A673 (cell line): ENCODE results near the gene ARHGAP32. TPM values are rescaled to one million over a fixed set of nuclear protein-coding genes. Genes with fewer than 3 reads are reported as not detected.

Experiments used
- BruUV-seq: library from RNA; stranded (reverse); fragments of 400-500 nt; replicated peaks from 2 replicates; lab custom pipeline; 2021; lab: Mats Ljungman, UMichigan
- CTCF ChIA-PET: fragments of 300-600 bp; sonication (Branson Sonifier 250); formaldehyde crosslinking; loops from one replicate; lab custom pipeline; 2022; ENCODE audit warnings: antibody characterized with exemption; lab: Charles Lee
- POLR2A ChIA-PET: fragments of 300-600 bp; sonication (Branson Sonifier 250); formaldehyde crosslinking; loops from one replicate; lab custom pipeline; 2022; ENCODE audit warnings: antibody characterized with exemption; ENCODE audit not compliant: low non-redundant PET; lab: Charles Lee
- DNase-seq: peaks from one replicate; pipeline ENCODE4 v3.0.0-alpha.2; 2015; ENCODE audit warnings: low spot score
- H3K27ac ChIP-seq: fragments of 200-600 bp; sonication (generic); 2 replicates; pipeline ENCODE4 v1.5.1; 2016; ENCODE audit warnings: mixed run types, low read depth, mild to moderate bottlenecking, mixed read lengths, antibody characterized with exemption, low read length; ENCODE audit not compliant: poor library complexity, severe bottlenecking
- H3K27me3 ChIP-seq: fragments of 200-600 bp; sonication (generic); replicated peaks from 2 replicates; pipeline ENCODE4 v1.6.1; 2017; ENCODE audit warnings: mixed run types, low read depth, mild to moderate bottlenecking, mixed read lengths, antibody characterized with exemption, low read length; ENCODE audit not compliant: insufficient read depth, poor library complexity
- H3K36me3 ChIP-seq: fragments of 200-600 bp; sonication (generic); 2 replicates; pipeline ENCODE4 v1.6.1; 2016; ENCODE audit warnings: mixed run types, mild to moderate bottlenecking, mixed read lengths, antibody characterized with exemption, low read length; ENCODE audit not compliant: insufficient read depth, poor library complexity, severe bottlenecking
- H3K4me1 ChIP-seq: fragments of 200-600 bp; sonication (generic); 2 replicates; pipeline ENCODE4 v1.6.1; 2017; ENCODE audit warnings: mixed run types, mild to moderate bottlenecking, mixed read lengths, antibody characterized with exemption, low read length; ENCODE audit not compliant: insufficient read depth, poor library complexity, severe bottlenecking
- H3K4me3 ChIP-seq: fragments of 200-600 bp; sonication (generic); 2 replicates; pipeline ENCODE4 v1.5.1; 2016; ENCODE audit warnings: low read depth, mixed run types, mild to moderate bottlenecking, mixed read lengths, low read length; ENCODE audit not compliant: poor library complexity, severe bottlenecking
- H3K9me3 ChIP-seq: fragments of 200-600 bp; sonication (generic); 2 replicates; pipeline ENCODE4 v1.6.1; 2016; ENCODE audit warnings: mixed run types, low read depth, mild to moderate bottlenecking, mixed read lengths, antibody characterized with exemption, low read length; ENCODE audit not compliant: poor library complexity, severe bottlenecking
- CTCF ChIP-seq: fragments of 300-800, 200-600 bp; sonication (generic); conservative IDR thresholded peaks from 2 replicates; pipeline ENCODE4 v1.5.1; 2017; ENCODE audit warnings: low read depth, mild to moderate bottlenecking, antibody characterized with exemption, low read length, moderate library complexity, mixed read lengths
- EZH2 ChIP-seq: fragments of 200-600 bp; sonication (generic); IDR thresholded peaks from 2 replicates; pipeline ENCODE4 v1.6.1; 2017; ENCODE audit warnings: borderline replicate concordance, low read depth, mild to moderate bottlenecking, mixed read lengths, antibody characterized with exemption, low read length; ENCODE audit not compliant: poor library complexity, severe bottlenecking
- intact Hi-C: fragments of 100-400 bp; cut with micrococcal nuclease; formaldehyde crosslinking; loops from one replicate; pipeline ENCODE4 v1.10.0; 2022; ENCODE audit not compliant: unreplicated experiment
- total RNA-seq: library from RNA; stranded (reverse); gene quantifications from 2 replicates; pipeline ENCODE4 v1.2.3, GENCODE V29; 2021

Gene ARHGAP32
- total RNA-seq, 1 experiment from 2014 or later = 42.8 TPM

DNA sequence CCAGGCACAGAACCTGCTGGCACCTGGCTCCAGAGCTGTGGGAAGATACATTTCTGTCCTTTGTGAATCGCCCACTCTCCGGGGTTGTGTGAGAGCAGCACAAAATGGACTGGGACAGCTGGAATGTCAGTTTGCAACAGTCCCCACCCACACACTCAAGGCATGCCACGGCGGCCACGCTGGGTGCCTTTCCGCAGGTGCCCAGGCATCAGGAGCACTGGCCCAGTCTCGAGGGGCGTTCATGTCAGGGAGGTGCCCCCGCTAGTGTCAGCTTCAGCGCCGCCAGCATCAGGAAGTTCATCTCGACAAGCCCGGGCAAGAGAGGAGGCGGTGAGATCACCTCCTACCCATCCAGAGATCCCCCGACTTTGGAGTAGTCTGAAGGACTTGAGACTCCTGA lies 251.5 kb downstream of the ARHGAP32 start:
- H3K27ac ChIP-seq = no peak overlapping the region
- BruUV-seq = no TSS peak
- H3K27me3 ChIP-seq = no peaks in the 10 kb centered on the region
- ChIA-PET POLR2A (no interaction called here), CTCF (interaction anchor here (1.9 kb wide), 1 partner anchor 16 kb away, joined by 4 read pairs; no protein-coding TSS in a partner anchor)
- no peak overlapping the region for H3K4me3 ChIP-seq
- no peaks in the 10 kb centered on the region for H3K9me3 ChIP-seq
- H3K36me3 ChIP-seq = no peaks in the 10 kb centered on the region
- intact Hi-C loops = no loop called here
- no peak for TF ChIP-seq CTCF
- no peak for TF ChIP-seq EZH2
- H3K4me1 ChIP-seq = no peaks in the 10 kb centered on the region
- DNase-seq = no peak

DNA sequence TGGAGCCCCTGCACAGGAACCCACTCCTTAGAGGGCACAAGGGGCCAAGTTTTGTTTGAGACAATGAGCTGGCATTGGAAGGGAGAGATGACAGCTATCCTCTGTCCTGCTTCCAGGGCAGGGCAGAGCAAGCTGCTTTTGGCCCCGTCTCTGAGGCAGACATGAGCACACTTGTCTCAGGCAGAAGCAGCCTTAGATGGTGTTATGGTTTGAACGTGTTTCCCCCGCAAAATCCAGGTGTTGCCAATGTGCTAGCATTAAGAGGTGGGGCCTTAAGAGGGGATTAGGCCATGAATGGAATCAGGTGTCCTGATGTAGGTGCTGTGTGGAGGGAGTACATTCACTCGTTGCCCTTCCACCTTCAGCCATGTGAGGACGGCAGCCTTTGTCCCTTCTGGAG lies 252.0 kb downstream of the ARHGAP32 start:
- Histone ChIP-seq H3K4me1 (no peaks in the 10 kb centered on the region), H3K9me3 (no peaks in the 10 kb centered on the region), H3K27ac (no peak overlapping the region), H3K36me3 (no peaks in the 10 kb centered on the region), H3K27me3 (no peaks in the 10 kb centered on the region), H3K4me3 (no peak overlapping the region)
- ChIA-PET POLR2A (no interaction called here), CTCF (interaction anchor here (1.9 kb wide), 1 partner anchor 16 kb away, joined by 4 read pairs; no protein-coding TSS in a partner anchor)
- DNase-seq = no peak
- BruUV-seq = no TSS peak
- intact Hi-C loops = no loop called here
- TF ChIP-seq EZH2 (no peak), CTCF (no peak)

- no peak overlapping the region for H3K4me3 ChIP-seq
- intact Hi-C loops = no loop called here
- no peaks in the 10 kb centered on the region for H3K9me3 ChIP-seq
- ChIA-PET CTCF (interaction anchor here (1.9 kb wide), 1 partner anchor 17 kb away, joined by 4 read pairs; no protein-coding TSS in a partner anchor), POLR2A (no interaction called here)
- no TSS peak for BruUV-seq
- no peaks in the 10 kb centered on the region for H3K27me3 ChIP-seq
- no peak for DNase-seq
- H3K27ac ChIP-seq = no peak overlapping the region
- no peaks in the 10 kb centered on the region for H3K4me1 ChIP-seq
- TF ChIP-seq CTCF = no peak
- no peak for TF ChIP-seq EZH2
- H3K36me3 ChIP-seq = no peaks in the 10 kb centered on the region
These were observed 252.5 kb downstream of the ARHGAP32 start for GRCh38 chr11:128939591-128939990.
